HG03045 (cell line): ENCODE measurements around the gene ANO2.
"Not testable (repeated sequence)": the region's sequence is repeated elsewhere in the genome, so short reads cannot be mapped to it uniquely, and the experiment has no call there.

Source experiments
- ATAC-seq: cut with Tn5 transposase; IDR thresholded peaks from one replicate; pipeline ENCODE4 v1.9.1; 2021; ENCODE audit warnings: mild to moderate bottlenecking, moderate library complexity; ENCODE audit not compliant: unreplicated experiment

The ANO2 gene

DNA sequence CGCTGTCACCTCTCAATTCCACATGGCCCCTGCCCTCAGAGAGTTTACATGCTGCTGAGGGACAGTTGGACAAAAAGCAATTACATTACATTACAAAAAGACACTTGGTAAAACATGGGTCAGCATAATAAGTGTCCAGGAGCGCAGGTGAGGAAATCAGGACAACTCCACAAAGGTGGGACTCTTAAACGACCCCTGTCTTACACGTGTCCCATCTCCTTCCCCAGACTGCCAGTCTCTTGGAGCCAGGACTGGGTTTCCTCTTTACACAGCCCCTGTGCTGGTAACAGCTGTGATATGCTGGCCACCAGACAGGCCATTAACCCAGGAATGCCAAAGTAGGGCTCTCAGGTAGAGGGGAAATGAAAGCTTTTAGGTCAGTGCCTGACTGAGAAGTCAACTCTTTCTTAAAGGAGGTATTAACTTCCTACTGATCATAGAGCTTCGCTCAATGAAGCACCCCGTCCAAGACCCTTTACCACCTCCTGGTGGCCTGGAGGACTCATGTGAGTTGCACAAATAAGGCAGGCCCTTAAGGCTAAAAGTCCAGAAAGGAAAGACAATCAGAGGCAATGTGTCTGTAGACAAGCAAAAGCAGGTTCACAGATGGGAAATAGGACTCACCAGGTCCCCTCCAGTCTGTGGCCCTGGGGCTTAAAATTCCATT is 55.5 kb downstream of the ANO2 start:
- no peak for ATAC-seq

DNA sequence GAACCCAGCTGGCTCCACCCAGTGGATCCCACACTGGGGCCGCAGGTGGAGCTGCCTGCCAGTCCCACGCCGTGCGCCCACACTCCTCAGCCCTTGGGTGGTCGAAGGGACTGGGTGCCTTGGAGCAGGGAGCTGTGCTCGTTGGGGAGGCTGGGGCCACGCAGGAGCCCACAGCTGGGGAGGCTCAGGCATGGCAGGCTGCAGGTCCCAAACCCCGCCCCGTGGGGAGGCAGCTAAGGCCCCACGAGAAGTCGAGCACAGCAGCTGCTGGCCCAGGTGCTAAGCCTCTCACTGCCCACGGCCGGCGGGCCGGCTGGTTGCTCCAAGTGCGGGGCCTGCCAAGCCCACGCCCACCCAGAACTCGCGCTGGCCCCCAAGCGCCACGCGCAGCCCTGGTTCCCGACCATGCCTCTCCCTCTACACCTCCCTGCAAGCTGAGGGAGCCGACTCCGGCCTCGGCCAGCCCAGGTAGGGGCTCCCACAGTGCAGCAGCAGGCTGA is 56.2 kb downstream of the ANO2 start:
- ATAC-seq: no peak

DNA sequence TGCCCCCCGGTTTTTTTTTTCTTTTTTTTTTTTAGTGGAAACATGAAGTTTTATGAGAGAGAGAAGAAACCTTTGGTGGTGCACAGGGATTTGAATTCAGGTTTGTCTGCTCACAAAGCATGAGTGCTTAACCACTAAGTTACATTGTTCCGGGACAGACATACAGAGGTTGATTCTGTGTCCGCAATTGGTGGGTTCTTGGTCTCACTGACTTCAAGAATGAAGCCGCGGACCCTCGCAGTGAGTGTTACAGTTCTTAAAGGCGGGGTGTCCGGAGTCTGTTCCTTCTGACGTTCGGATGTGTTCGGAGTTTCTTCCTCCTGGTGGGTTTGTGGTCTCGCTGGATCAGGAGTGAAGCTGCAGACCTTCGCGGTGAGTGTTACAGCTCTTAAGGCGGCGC is 57.2 kb downstream of the ANO2 start:
- ATAC-seq: not testable (repeated sequence)

DNA sequence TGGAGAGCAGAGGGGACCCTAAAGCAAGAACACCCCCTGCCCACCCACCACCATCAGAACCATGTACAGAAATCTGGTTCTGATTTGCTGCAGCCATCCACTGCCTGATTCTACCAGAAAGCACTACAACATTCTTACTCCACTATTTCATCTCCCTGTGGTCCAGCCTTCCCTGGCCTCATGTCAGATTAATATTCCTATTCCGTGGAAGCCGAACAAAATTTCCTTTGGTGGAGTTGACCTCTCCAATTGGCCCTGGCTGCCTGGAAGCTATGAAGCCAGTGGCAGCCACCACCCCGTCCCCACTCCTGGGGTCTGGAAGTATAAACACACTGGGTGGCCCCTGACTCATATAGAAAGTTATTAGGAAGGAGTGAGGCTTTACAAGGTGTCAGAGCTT is 60.2 kb downstream of the ANO2 start:
- ATAC-seq: no peak

DNA sequence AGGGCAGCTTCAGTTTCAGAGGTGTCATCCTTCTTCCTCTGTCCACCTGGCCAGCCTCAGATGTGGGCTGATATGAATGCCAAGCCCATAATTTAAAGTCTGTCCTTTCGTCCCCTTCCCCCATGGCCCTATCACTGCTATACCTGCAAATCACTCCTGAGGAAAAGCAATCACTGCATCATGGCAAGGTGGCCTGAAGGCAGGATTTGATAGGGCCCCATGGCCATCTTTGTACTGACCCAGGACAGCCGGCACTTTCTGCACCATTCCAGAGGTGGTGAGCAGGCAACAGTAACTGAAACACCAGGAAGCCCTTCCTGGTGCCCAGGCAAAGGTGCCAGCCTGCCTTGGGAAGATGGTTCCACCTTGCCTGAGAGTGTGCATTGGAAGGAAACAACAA is 60.8 kb downstream of the ANO2 start:
- ATAC-seq: no peak

DNA sequence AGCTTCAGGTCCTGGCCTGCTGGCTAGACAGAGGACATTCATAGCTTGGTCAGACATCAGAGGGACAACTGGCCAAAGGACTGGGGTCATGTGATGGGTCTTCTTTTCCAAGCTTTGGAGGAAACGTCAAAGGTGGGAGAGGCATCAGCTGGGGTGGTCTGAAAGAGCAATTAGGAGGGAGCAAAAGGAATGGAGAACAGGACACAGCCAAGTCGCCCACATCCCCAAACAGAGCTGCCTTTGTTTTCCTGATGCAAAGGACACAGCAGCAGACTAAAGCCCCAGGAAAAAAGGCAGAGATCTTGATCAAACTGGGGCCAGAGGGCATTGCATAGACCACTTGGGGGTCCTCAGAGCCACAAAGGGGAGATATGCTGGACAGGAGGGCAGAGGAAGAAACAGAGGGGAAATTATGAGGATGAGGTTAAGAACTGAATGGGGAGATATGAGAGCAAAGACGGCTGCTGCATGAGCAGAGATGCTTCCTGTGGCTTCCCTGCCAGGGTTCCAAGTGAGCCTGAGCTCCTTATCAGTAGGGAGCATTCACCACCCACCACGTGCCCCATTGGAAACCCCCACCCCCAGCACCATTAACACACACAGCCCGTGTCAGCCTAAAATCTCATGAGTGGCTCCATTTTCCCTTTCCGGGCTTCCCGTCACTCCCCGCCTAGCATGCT is 62.4 kb downstream of the ANO2 start:
- no peak for ATAC-seq

DNA sequence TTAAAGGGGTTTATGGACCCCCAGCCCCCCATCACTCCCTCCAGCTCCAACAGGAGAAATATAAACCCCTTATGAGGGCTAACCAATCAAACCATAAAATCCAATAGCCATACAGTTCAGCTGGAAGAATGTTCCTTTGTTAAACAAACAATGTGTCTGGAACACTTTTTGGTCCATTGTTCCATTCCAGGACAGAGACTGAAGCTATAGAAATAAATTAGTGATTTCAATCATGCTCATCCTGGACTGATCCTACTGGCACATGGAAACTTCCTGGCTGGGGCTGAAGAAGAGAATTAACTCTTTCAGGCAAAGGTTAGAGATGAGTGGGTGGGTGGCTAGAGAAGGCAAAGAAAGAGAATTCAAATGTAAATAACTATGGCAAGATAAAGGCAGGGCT is 63.4 kb downstream of the ANO2 start:
- ATAC-seq: no peak

DNA sequence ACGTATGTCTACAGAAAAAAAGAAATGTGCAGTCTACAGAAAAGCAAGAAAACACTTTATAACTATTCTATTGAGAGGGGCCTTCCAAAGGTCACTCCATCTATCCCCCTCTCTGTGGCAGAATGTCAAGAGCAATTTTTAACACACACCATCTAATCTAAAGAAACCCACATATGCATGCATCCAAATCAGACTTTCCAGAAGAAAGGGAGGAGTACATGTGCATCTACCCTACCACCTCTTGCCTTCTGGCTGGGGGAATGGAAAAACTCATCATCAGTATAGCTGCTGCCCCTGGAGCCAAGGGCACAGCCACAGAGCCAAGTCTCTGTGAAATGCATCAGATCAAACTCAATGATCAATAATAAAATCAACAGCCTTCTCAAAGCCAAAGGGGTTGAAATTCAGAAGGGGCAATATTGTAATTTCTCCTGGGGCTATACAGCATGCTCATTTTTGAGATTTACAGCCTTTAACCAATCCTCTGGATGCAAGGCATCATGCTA is 63.9 kb downstream of the ANO2 start:
- ATAC-seq: no peak

DNA sequence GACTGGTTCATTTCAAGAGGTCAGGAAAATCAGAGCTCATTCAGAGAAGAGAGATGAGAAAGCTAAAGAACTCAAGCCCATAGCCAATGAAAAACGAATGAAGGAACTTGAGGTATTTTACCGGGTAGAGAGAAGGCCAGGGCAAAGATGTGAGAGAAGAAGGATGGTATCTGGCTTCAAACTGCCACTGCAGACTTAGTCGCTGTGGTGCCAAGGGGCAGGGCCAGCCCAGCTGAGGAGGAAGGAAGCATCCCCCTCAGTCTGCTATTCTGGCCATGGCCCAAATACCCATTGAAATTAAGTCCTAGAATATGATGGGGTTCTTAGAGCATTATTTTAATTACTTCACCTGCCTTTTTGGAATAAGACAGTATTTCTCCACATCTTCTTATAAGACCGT is 69.2 kb downstream of the ANO2 start:
- no peak for ATAC-seq

DNA sequence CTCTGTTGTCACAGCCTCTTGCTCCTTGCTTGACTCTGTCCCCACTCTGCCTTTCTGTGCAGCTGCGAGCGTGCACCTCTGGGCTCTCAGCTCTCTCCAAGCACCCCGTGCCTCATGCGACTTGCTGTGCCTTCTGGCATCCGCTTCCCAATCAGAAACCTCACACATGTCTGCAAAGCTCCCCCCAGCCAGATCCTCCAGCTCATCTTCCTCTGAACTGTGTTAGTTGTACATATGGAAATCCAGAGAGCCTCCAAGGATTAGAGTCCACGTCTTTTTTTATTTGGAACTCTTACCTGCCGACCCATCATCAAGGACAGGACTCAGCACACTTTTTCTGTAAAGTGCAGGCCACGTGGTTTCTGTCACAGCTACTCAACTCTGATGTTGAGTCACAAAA is 70.5 kb downstream of the ANO2 start:
- no peak for ATAC-seq

DNA sequence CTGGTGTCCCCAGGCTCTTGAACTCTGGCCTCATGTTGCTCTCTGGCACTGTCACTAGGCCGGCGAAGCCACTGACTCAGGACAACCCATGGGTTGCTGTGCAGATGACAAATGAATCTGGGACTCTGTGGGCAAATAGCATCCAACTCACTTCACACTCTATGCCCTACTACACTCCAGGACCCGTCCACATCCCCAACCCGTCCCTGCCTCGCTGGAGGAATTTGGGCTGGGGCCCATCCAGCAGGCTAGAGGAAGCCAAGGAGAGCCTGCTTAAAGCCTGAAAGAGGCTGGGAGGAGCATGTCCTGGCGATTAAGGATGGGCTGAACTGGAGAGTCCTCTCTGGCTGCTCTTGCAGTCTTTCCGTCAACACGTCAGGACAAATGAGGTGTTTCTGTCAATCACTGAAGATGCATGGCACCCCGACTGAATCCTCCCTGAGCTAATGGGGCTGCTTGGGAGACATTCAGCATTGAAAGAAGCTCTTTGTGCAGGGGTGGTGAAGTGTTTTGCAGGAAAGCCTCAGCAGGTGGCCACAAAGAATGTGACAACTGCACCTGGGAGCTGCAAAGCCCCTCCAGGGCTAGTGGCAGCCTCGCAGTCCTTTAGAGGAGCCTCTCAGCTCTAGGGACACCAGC is 71.7 kb downstream of the ANO2 start:
- ATAC-seq: no peak

DNA sequence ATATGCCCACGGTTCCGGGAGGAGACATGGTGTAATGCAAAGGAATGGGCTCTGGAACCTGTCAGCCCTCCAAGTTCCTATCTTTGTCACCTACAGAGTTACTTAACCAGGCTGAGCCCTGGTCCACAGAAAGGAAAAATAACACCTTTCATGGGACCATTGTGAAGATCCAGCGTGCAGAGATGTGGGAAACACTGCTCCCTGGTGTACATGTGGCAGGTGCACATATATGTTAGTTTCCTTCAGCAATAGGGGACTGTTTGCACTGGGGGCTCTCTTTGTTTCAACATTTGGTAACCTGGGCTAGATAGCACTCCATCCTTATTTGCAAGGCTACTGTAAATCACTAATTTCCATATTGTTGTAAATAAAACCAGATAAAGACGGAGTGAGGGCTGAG is 72.3 kb downstream of the ANO2 start:
- no peak for ATAC-seq

DNA sequence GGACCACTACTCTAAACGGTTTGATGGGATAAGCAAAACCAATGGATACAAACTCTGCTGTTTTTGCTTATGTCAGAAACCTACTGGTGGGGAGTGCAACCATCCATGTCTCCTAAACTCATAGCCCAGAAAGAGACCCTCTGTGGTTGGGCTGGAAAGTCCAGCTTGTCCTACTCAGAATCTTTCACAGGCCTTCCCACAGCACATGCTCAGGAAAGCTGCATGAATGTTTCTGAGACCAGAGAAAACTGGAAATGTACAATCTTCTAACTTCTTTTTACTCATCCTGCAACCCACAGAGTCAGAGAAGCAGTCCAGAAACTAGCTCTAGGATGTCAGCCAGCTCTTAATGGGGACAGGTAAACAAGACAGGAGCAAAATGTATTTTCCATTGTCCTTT is 73.3 kb downstream of the ANO2 start:
- ATAC-seq: no peak

DNA sequence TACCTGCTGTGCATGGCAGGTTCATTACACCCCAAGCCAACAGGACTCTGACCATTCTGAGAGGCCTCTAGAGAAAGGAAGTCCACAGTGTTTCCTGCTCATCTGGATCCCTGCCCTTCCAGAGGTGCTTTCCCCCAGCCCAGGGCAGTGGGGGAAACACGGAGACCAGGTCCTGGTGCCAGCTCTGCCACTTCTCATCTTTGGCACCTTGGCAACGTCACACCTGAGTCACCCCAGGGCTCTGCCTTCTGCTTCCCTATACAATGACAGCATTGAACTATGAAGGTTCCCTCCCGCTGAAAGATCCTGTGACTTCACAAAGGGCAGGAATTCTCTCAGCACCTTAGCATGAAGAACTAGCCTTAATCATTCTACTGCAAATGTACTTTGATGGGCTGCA is 74.9 kb downstream of the ANO2 start:
- no peak for ATAC-seq

DNA sequence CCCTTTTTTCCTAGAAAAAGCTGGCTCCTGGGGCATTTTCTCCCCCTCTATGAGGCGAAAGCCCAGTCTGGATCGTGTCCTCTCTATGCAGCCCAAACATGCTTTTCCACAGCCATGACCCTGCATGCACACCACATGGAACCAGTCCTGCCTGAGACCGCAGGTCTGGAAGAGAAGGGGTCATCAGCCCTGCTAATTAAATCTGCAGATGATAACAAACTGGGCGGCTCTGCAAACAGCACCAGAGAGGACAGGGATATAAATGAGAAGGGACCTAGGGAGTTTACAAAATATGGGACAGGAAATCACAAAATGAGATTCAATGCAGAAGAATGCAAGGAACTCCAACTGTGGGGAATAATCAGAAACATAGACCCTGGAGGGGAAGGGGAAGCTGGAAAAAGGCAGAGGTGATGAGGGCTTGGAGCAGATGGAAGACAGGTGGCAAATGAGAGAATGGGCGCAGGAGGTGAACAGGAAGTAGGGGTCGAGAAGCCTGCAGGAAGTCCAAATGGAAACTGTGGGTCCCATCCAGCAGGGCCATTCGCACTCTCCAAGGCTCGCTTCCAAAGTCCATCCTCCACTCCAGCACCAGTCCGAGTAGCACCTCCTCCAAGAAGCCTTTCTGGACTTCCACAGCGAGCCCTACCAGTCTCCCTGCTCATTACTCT is 76.3 kb downstream of the ANO2 start:
- no peak for ATAC-seq

DNA sequence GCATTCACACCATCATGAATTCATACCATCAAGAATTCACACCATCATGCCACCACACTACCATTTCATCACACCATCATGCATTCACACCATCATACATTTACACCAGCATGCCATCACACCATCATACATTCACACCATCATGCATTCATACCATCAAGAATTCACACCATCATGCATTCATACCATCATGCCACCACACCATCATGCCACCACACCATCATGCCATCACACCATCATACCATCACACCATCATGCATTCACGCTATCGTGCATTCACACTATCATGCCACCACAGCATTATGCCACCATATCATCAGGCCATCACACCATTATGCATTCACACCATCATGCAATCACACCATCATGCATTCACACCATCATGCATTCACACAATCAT is 79.7 kb downstream of the ANO2 start:
- no peak for ATAC-seq

DNA sequence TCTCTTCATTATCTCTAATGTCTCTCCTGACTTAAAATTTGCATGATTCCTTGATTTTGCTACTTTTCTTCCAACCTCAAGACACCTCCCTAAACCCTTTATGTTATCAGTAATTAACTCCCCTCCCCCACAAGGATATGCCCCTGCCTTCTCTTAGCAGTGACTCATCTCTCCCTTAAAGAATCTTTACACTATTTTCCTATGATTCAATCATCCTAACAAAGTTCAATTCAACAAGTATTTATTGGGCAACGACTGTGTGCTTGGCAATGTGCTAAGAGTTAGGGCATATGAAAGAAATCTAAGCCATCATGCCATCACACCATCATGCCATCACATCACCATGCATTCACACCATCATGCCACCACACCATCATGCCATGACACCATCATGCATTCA is 80.1 kb downstream of the ANO2 start:
- no peak for ATAC-seq

DNA sequence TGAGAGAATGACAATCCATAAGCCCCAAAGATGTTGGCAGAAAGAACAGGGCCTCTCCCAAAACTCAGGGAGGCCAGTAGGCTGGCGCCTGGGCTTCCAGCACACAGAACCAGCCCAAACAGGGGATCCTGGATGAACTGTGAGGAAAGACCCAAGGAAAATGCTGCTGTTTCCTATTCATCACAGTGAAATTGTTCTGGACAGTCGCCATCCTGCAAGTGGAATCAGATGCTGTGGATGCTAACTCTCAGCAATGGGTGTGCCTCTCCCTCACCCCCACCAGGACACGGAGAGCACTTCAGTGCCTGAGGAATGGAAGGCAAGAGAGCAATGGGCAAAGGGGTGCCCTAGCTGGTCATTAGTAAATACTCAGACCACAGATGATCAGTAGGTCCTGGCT is 80.8 kb downstream of the ANO2 start:
- no peak for ATAC-seq

DNA sequence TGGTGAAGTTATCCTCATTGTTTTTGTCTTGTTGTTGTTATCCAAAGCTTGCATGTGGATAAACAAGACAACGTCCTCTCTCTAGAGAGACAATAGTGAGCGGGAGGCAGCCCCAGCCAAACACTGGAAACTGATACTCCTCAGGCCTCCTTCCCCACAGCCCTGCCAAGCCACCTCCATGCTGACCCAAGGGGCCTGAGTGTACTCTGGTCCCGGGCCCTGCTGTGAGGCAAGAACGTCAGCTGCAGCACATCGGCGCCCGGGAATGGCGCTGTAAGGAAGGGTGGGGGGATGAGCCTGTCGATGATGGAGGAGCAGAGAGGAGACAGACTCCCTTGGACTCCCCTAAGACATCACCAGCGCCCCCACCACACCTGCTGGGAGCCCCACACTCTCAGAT is 83.6 kb downstream of the ANO2 start:
- ATAC-seq: no peak

DNA sequence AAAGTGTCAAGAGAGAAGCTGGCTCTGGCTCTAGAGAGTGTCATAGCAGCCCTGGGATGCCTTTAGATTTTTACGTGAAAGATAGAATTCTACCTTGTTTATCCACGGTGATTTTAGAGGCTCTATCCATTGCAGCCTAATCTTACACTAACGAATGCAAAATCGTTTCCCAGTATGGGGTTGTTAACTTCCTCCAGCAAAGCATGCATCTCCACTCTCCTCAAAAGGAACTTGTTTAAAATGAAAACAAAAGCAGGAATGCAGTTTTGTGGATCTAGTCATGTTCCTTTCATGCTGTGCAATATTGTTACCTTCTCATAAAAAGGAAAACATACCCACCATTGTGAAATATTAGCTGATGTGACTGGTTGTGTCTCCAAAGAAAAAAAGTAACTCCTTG is 88.4 kb downstream of the ANO2 start:
- ATAC-seq: no peak

DNA sequence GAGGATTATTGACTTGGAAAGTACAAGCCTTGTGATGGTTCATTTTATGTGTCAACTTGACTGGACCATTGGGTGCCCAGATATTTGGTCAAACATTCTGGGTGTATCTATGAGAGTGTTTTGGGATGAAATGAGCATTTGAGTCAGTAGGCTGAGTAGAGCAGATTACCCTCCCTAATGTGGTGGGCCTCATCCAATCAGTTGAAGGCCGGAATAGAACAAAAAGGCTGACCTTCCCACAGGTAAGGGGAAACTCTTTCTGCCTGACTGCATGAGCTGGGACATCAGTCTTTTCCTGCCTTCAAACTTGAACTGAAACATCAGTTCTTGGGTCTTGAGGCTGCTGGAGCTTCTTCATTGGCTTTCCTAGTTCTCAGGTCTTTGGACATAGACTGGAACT is 98.1 kb downstream of the ANO2 start:
- ATAC-seq: no peak

DNA sequence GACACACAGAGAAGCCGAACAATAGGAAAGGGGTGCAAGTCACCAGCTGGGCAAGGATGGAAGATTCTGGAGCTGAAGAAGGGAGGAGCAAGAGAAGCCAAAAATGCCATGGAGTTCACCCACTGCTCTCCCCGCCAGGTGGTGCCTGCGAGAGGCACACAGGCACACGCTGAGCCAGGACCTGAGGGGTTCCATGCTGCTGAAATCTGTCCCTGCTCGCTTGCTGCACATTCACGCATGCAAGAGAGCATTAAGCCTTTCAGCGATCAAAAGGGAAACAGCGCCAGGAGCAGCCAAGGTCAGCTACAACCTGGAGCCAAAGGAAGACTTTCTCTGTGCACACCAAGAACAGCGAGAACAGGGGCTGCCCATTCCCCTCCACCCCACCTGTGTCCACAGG is 104.1 kb downstream of the ANO2 start:
- no peak for ATAC-seq
